HG02798 (cell line): ENCODE measurements around the gene RETREG3.
"Not testable (repeated sequence)": the region's sequence is repeated elsewhere in the genome, so short reads cannot be mapped to it uniquely, and the experiment has no call there.

Experiments used
- ATAC-seq: cut with Tn5 transposase; IDR thresholded peaks from one replicate; pipeline ENCODE4 v1.9.1; 2021; ENCODE audit warnings: mild to moderate bottlenecking; ENCODE audit not compliant: unreplicated experiment, poor library complexity

The RETREG3 gene

DNA sequence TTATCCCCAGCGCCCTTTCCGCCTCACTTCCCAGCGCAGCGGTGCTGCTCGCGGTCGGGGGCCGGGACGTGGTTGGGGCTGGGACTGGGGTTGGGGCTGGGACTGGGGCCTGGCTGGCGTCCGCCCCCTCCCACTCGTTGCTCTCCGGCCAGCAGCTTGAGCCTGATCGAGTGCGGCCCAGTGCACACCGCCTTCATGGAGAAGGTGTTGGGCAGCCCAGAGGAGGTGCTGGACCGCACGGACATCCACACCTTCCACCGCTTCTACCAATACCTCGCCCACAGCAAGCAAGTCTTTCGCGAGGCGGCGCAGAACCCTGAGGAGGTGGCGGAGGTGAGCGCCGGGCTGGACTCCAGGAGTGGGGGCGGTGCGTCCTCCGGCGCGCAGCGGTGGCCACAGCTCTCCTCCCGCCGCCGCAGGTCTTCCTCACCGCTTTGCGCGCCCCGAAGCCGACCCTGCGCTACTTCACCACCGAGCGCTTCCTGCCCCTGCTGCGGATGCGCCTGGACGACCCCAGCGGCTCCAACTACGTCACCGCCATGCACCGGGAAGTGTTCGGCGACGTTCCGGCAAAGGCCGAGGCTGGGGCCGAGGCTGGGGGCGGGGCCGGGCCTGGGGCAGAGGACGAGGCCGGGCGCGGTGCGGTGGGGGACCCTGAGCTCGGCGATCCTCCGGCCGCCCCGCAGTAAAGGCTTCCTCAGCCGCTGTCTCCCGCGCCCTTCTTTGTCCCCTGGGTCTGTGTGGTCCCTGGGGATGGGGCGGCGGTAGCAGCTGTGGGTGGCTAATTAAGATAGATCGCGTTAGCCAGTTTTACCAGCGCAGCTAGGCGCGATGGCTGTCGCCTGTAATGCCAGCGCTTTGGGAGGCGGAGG is 54.7 kb downstream of the RETREG3 start:
- peak; percentile 81 for ATAC-seq

DNA sequence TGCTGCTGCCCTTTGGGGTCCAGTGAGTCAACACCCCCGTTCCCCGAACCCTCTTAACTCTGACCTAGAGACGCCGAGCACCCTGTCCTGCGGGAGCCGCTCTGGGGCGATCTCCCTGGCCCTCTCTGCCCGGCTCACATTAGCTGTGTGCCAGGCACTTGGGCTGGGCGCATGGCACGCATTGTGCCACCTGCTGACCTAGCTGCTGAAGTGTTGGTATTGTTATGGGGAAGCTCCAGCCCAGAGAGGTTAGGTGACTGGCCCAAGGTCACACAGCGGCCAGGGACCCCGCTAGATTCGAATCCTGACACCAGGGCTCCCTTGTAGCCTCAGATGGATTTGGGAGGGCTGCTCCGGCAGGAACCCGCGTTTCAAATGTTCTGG is 55.3 kb downstream of the RETREG3 start:
- ATAC-seq: no peak

DNA sequence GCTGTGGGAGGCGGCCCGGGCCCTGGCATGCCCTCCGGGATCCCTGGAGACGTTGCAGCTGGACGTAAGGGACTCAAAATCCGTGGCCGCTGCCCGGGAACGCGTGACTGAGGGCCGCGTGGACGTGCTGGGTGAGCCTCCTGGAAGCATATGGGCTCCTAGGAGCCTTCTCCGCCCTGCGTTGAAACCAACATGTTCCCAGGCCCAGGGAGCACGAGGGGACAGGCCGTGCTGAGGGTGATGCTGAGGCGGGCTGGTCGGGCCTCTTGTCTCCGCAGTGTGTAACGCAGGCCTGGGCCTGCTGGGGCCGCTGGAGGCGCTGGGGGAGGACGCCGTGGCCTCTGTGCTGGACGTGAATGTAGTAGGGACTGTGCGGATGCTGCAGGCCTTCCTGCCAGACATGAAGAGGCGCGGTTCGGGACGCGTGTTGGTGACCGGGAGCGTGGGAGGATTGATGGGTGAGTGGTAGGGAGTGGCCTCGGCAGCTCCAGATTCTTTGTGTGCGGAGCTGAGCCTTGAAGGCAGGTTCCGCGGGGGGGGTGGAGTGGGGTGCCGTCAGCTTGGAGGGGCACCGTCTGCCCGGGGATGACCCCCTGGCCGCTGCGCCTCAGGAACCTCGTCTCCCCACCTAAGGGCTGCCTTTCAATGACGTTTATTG is 55.9 kb downstream of the RETREG3 start:
- no peak for ATAC-seq

DNA sequence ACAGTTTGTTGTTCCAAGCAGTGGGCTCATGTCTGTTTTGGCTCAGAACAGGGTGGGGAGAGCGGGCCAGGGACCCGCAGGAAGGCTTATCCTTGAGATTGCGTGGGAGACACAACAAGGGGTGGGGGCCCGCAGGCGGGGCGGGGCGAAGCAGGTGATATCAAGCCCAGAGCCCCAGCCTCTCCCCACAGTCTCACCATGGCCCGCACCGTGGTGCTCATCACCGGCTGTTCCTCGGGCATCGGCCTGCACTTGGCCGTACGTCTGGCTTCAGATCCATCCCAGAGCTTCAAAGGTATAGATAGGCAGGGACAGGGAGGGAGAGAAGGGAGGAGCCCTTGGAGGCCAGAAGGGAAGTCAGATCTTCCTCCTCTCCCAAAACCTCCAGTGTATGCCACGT is 56.4 kb downstream of the RETREG3 start, which contains the start of gene HSD17B1:
HSD17B1 (plus strand) TSS at position 188 of the 400 bp plus-strand sequence; CDS start at position 199, 11 bp downstream.
- ATAC-seq: not testable (repeated sequence)

DNA sequence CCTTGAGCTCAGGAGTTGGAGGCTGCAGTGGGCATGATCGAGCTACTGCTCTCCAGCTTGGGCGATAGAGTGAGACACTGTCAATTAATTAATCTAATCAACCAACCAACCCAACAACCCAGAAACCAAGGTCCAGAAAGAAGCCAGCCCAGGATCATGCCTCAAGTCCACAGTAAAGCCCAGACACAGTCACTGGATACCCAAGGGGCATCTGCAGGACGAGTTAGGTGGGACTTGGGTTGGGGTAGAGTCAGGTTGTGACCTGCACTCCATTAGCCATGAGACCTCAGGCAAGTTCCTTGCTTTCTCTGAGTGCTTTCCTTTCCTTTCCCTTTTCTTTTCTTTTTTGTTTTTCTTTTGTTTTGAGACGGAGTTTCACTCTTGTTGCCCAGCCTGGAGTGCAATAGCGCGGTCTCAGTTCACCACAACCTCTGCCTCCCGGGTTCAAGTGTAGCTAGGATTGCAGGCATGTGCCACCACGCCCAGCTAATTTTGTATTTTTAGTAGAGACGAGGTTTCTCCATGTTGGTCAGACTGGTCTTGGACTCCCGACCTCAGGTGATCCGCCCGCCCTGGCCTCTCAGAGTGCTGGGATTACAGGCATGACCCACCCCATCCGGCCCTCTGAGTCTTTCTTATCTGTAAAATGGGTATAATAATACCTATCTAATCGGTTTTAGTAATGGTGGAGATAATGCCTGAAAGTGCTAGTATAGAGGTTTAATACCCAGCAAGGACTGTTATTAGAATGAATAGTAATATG is 60.0 kb downstream of the RETREG3 start:
- no peak for ATAC-seq

DNA sequence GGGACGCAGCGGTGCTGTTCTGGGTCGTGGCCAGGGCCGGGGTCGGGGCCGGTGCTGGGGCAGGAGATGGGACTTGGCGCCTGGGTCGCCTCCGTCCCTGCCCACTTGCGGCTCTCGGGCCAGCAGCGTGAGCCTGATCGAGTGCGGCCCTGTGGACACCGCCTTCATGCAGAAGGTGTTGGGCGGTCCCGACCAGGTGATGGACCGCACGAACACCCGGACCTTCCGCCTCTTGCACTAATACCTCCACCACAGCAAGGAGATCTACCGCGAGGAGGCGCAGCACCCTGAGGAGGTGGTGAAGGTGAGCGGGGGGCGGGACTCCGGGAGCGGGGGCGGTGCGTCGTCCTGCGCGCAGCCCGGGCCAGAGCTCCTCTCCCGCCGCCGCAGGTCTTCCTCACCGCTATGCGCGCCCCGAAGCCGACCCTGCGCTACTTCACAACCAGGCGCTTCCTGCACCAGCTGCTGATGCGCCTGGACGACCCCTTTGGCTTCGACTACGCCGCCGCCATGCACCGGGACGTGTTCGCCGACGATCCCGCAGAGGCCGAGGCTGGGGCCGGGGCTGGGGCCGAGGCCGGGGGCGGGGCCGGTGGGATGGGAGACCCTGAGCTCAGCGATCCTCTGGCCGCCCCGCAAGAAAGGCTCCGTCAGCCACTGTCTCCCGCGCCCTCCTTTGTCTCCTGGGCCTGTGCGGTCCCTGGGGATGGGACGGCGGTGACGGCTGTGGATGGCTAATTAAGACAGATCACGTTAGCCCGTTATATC is 60.9 kb downstream of the RETREG3 start:
- ATAC-seq: no peak

DNA sequence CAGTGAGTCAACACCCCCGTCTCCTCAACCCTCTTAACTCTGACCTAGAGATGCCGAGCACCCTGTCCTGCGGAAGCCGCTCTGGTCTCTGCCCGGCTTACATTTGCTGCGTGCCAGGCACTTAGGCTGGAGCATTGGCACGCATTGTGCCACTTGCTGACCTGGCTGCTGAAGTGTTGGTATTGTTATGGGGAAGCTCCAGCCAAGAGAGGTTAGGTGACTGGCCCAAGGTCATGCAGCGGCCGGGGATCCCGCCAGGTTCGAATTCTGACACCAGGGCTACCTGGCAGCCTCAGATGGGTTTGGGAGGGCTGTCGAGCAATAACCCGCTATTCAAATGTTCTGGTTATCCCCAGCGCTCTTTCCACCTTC is 61.5 kb downstream of the RETREG3 start:
- no peak for ATAC-seq

DNA sequence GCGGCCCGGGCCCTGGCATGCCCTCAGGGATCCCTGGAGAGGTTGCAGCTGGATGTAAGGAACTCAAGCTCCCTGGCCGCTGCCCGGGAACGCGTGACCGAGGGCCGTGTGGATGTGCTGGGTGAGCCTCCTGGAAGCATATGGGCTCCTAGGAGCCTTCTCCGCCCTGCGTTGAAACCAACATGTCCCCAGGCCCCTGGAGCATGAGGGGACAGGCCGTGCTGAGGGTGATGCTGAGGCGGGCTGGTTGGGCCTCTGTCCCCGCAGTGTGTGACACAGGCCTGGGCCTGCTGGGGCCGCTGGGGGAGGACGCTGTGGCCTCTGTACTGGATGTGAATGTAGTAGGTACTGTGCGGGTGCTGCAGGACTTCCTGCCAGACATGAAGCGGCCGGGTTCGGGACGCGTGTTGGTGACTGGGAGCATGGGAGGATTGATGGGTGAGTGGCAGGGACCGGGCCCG is 62.1 kb downstream of the RETREG3 start:
- no peak for ATAC-seq

DNA sequence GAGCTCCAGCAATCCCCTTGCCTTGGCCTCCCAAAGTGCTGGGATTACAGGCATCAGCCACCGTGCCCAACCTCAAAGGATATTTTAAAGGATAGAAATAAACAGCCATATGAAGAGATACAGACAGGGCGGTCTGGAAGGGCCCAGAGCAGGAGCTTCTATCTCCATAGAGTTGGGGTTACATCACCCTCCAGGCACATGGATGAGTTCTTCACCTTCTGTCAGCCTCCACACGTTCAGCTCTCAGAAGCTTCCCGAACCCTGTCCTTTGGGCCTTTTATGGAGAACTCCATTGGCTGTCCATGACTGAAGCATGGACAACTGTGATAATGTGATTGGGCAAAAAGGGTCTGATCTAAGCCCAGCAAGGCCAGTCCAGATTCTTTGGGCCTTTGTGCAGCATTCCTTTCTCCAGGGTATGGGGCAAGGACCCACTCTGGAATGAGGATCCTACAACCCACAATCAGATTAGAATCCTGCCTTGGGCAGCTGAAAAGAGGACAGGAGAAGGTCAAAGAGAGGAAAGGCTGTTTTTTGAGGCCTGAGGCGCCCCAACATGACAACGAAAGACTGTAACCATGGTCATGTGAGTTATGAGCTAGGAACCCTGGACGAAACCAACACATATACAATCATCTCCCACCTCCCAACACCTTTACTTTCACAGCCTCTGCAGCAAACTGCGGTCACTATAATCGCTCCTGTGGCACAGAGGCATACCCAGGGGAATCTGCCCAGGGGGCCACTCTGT is 63.2 kb downstream of the RETREG3 start:
- not testable (repeated sequence) for ATAC-seq

DNA sequence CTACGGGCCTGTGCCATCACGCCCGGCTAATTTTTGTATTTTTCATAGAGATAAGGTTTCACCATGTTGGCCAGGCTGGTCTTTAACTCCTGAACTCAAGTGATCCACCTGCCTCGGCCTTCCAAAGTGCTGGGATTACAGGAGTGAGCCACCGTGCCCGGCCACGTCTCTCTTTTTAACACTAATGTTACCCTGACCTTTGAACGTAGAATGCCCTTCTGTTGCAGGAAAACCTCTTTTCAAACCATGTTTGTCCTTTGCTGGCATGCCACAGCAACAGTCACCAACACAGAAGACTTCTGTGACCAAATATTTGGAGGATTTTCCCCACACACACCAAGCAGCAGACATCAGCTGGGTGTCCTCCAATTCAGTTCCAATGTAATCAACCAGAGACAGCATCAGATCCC is 64.3 kb downstream of the RETREG3 start:
- ATAC-seq: no peak

DNA sequence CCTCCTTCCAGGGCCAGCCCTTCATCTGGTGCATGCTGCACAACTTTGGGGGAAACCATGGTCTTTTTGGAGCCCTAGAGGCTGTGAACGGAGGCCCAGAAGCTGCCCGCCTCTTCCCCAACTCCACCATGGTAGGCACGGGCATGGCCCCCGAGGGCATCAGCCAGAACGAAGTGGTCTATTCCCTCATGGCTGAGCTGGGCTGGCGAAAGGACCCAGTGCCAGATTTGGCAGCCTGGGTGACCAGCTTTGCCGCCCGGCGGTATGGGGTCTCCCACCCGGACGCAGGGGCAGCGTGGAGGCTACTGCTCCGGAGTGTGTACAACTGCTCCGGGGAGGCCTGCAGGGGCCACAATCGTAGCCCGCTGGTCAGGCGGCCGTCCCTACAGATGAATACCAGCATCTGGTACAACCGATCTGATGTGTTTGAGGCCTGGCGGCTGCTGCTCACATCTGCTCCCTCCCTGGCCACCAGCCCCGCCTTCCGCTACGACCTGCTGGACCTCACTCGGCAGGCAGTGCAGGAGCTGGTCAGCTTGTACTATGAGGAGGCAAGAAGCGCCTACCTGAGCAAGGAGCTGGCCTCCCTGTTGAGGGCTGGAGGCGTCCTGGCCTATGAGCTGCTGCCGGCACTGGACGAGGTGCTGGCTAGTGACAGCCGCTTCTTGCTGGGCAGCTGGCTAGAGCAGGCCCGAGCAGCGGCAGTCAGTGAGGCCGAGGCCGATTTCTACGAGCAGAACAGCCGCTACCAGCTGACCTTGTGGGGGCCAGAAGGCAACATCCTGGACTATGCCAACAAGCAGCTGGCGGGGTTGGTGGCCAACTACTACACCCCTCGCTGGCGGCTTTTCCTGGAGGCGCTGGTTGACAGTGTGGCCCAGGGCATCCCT is 65.7 kb downstream of the RETREG3 start:
- ATAC-seq: no peak

DNA sequence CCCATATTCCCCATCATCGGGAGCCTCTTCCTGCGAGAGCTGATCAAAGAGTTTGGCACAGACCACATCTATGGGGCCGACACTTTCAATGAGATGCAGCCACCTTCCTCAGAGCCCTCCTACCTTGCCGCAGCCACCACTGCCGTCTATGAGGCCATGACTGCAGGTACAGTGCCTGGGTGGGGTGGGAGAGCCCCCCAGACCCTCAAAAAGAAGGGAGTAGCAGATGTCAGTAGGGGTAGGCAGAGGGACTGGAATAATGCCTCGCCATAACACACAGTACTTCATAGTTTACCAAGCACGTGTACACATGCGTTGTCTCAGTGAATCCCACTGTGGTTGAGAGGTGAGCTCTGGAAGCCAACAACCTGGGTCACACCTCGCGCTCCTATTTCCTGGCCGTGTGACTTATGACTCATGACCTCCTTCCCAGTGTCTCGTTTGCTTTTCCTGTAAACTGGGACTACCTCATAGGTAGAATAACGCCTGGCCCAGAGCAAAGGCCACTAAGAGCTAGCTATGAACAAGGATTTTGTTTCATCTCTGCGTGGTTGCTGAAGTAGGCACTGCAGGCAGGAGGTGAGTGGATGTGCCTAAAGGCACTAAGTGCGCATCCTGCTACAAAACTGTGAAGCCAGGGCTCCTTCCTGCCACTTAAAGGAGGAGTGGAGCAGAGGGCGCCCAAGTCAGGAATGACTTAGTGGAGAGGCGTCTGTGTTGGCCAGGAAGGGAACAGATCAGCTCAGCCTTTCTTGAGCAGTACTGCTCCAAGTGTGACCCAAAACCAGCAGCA is 67.9 kb downstream of the RETREG3 start:
- ATAC-seq: no peak

DNA sequence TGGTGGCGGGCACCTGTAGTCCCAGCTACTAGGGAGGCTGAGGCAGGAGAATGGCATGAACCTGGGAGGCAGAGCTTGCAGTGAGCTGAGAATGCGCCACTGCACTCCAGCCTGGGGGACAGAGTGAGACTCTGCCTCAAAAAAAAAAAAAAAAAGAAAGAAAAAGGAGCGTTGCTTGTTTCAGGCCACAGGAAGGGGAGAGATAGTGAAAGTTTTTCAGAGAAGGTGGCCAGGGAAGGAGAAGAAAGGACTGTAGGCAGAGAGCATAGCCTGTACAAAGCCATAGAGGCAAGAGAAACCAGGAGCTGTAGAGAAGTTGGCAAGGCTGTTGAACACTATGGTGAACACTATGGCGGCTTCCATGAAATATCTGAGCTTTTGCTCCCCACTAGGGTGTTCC is 68.6 kb downstream of the RETREG3 start:
- ATAC-seq: not testable (repeated sequence)

DNA sequence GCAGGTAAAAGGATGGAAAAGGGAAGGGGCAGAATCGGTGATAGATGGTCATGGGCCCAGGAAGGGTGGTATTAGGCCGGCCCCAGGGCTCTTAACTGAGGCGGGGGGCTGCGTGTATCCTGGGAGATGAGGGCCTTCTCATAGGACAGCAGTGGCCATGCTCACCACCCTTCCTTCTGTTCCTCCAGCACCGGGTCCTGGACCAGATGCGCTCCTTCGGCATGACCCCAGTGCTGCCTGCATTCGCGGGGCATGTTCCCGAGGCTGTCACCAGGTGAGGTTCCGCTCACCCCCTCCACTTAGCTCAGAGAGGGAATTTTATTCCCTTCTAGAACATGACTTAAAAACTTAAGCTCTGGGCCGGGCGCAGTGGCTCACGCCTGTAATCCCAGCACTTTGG is 70.7 kb downstream of the RETREG3 start:
- ATAC-seq: no peak

DNA sequence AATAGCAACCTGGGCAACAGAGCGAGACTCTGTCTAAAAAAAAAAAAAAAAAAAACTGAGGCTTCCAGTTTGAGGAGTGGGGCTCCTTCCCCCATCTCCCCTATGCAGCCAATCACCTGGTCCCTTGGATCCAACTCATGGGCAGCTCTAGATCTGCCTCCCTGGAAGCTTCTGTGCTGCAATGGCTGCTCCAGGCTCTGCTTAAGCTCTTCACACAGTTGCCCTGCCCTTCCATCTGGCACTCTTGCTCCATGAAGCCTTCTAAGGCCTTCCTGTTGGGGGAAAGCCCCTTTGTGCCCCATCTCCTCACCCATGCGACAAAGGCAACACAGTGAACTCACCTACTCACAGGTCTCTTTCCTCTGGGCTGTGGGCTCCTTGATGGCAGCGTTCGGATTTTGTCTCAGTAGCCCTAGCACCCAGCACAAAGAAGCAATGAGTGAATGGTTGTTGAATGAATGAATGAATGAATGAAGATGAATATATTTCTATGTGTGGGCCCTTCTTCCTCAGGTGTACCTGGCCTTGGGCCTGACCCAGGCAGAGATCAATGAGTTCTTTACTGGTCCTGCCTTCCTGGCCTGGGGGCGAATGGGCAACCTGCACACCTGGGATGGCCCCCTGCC is 71.2 kb downstream of the RETREG3 start:
- no peak for ATAC-seq

DNA sequence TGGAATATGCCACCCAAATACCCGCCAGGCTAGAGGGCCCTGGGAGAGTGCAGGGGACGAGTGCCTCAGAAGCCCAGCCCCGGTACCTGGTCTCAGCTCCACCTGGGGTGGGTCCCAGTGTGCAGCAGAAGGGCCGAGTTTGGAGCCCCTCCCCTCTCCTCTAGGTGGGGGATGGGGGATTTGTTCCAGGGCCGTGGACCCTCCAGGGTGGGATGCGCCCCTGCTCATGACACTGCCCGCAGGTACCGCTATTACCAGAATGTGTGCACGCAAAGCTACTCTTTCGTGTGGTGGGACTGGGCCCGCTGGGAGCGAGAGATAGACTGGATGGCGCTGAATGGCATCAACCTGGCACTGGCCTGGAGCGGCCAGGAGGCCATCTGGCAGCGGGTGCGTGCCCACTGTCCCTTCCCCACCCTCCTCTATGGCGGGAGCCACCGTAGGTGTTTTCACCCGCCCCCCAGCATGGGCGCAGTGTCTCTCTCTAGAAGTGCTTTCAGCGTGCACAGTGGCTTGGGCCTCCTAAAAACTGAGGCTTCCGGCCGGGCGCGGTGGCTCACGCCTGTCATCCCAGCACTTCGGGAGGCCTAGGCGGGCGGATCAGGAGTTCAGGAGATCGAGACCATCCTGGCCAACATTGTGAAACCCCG is 71.9 kb downstream of the RETREG3 start:
- ATAC-seq: no peak
